SU-DHL-6 (cell line): ENCODE data around the gene MYH16.

Experiments used
- H2AFZ ChIP-seq: fragments of 200-600 bp; sonication (generic); 2 replicates; pipeline ENCODE4 v1.6.1; 2014; ENCODE audit warnings: low read depth, mild to moderate bottlenecking, moderate library complexity, mixed read lengths, antibody characterized with exemption, low read length; ENCODE audit not compliant: severe bottlenecking
- H3F3A ChIP-seq: fragments of 200-600 bp; shearing (Covaris generic); 2 replicates; pipeline ENCODE4 v1.6.0; 2016; ENCODE audit warnings: antibody characterized with exemption, mild to moderate bottlenecking; ENCODE audit not compliant: insufficient read depth
- H3K27ac ChIP-seq: fragments of 200-600 bp; sonication (generic); 2 replicates; pipeline ENCODE4 v1.5.1; 2016; ENCODE audit warnings: low read depth, mild to moderate bottlenecking, low read length, moderate library complexity, mixed read lengths
- H3K27me3 ChIP-seq: fragments of 200-600 bp; sonication (generic), shearing (Covaris generic); 2 replicates; pipeline ENCODE4 v1.6.0; 2014; ENCODE audit warnings: mild to moderate bottlenecking, low read length
- H3K36me3 ChIP-seq: fragments of 200-600 bp; sonication (generic); 2 replicates; pipeline ENCODE4 v1.6.1; 2014; ENCODE audit warnings: mild to moderate bottlenecking, low read length, mixed read lengths
- H3K4me2 ChIP-seq: fragments of 300-600, 200-600 bp; shearing (Covaris generic), sonication (generic); 2 replicates; pipeline ENCODE4 v1.6.0; 2014; ENCODE audit warnings: low read length, low read depth, mild to moderate bottlenecking; ENCODE audit not compliant: poor library complexity, severe bottlenecking
- H3K4me3 ChIP-seq: fragments of 200-600 bp; sonication (generic); 2 replicates; pipeline ENCODE4 v1.5.1; 2014; ENCODE audit warnings: antibody characterized with exemption, low read length, mild to moderate bottlenecking, mixed read lengths; ENCODE audit not compliant: insufficient read depth, poor library complexity, severe bottlenecking
- H3K79me2 ChIP-seq: fragments of 200-600 bp; sonication (generic); 2 replicates; pipeline ENCODE4 v1.6.1; 2014; ENCODE audit warnings: mild to moderate bottlenecking, low read length, moderate library complexity; ENCODE audit not compliant: insufficient read depth
- H3K9ac ChIP-seq: fragments of 200-600 bp; sonication (generic); 2 replicates; pipeline ENCODE4 v1.7.0; 2014; ENCODE audit warnings: mild to moderate bottlenecking, low read length
- H3K9me2 ChIP-seq: fragments of 200-600 bp; sonication (generic); replicated peaks from 2 replicates; pipeline ENCODE4 v1.6.1; 2014; ENCODE audit warnings: low read length; ENCODE audit not compliant: insufficient read depth
- H3K9me3 ChIP-seq: fragments of 200-600 bp; sonication (generic); 2 replicates; pipeline ENCODE4 v1.6.1; 2014; ENCODE audit warnings: low read length, mixed read lengths; ENCODE audit not compliant: insufficient read depth
- H4K20me1 ChIP-seq: fragments of 200-600 bp; sonication (generic); 2 replicates; pipeline ENCODE4 v1.6.1; 2014; ENCODE audit warnings: low read depth, mild to moderate bottlenecking, antibody characterized with exemption, low read length, moderate library complexity, mixed read lengths
- EZH2phosphoT487 ChIP-seq: fragments of 200-600 bp; sonication (generic), shearing (Covaris generic); conservative IDR thresholded peaks from 2 replicates; pipeline ENCODE4 v1.6.1; 2018; ENCODE audit warnings: mild to moderate bottlenecking, antibody characterized with exemption, low read length, moderate library complexity, mixed read lengths
- TF ChIP-seq, protein P1 (sequence below): fragments of 200-600 bp; sonication (generic); IDR thresholded peaks from one replicate; pipeline ENCODE4 v1.5.1; 2017; ENCODE audit warnings: antibody characterized with exemption, mild to moderate bottlenecking, low read length, moderate library complexity; ENCODE audit not compliant: insufficient read depth, poor library complexity, severe bottlenecking

Gene MYH16

DNA sequence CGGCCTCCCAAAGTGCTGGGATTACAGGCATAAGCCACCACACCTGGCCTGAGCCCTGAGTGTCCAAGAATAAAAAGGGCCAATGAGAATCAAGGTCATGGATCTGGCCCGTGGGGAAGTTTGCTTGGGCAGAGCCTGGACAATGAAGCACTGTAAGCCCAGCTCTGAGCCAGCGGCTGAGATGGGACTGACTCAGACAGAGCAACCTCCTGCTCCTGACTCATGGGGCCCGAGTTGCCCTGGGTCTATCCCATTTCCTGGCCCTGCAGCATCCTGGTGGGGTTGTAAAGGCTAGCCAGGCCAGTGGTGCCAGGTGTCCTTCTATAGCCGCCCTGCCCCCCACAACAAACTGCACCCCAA lies 5.2 kb upstream of the MYH16 start:
- no peaks in the 10 kb centered on the region for H4K20me1 ChIP-seq
- TF ChIP-seq EZH2phosphoT487, result no peak
- TF ChIP-seq, protein P1, sequence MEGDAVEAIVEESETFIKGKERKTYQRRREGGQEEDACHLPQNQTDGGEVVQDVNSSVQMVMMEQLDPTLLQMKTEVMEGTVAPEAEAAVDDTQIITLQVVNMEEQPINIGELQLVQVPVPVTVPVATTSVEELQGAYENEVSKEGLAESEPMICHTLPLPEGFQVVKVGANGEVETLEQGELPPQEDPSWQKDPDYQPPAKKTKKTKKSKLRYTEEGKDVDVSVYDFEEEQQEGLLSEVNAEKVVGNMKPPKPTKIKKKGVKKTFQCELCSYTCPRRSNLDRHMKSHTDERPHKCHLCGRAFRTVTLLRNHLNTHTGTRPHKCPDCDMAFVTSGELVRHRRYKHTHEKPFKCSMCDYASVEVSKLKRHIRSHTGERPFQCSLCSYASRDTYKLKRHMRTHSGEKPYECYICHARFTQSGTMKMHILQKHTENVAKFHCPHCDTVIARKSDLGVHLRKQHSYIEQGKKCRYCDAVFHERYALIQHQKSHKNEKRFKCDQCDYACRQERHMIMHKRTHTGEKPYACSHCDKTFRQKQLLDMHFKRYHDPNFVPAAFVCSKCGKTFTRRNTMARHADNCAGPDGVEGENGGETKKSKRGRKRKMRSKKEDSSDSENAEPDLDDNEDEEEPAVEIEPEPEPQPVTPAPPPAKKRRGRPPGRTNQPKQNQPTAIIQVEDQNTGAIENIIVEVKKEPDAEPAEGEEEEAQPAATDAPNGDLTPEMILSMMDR, result no peak
- no peak overlapping the region for H3K4me2 ChIP-seq
- no peaks in the 10 kb centered on the region for H3F3A ChIP-seq
- no peaks in the 10 kb centered on the region for H3K79me2 ChIP-seq
- no peaks in the 10 kb centered on the region for H3K27me3 ChIP-seq
- no peak overlapping the region for H3K27ac ChIP-seq
- no peak overlapping the region for H3K4me3 ChIP-seq
- no peaks in the 10 kb centered on the region for H3K9me3 ChIP-seq
- H3K9ac ChIP-seq, result no peak overlapping the region
- no peak overlapping the region for H2AFZ ChIP-seq
- H3K36me3 ChIP-seq, result no peaks in the 10 kb centered on the region
- H3K9me2 ChIP-seq, result no peaks in the 10 kb centered on the region

DNA sequence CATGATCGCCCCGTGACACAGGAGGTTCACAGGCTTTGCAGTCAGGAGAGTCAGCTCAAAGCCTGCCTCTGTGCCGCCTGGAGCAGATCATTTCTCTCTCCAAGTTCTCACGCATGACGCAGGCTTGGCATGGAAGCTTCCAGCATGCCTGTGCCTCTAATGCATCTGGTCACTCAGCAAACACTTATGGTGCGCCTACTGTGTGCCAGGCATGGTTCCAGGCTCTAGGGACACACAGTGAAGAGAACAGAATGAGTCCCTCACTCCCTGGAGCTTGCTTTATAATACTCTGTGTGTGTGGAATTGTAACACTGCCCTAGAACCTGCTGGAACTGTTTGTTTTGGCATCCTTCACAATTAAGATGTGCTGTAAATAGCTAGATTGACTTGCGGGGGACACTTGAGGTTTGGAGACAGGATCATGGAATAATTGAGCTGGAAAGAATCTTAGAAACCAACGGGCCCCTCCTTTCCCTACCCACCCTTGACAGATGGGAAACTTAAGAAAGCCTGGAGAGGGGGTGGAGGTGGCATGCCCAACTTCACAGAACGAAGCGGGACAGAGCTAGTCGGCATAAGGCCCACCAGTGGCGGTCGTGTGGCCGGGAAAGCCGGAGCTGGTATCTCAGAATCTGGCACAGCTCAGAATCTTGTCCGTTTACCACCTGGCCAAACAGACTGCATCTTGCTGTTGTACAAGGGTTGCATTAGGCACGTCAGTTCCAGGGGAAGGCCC lies 4.6 kb upstream of the MYH16 start:
- H3K27ac ChIP-seq, result no peak overlapping the region
- no peaks in the 10 kb centered on the region for H3F3A ChIP-seq
- H3K79me2 ChIP-seq, result no peaks in the 10 kb centered on the region
- TF ChIP-seq, protein P1, result no peak
- no peak for TF ChIP-seq EZH2phosphoT487
- no peaks in the 10 kb centered on the region for H3K36me3 ChIP-seq
- no peaks in the 10 kb centered on the region for H3K27me3 ChIP-seq
- no peak overlapping the region for H3K4me3 ChIP-seq
- H3K4me2 ChIP-seq, result no peak overlapping the region
- H3K9me2 ChIP-seq, result no peaks in the 10 kb centered on the region
- no peak overlapping the region for H2AFZ ChIP-seq
- H3K9ac ChIP-seq, result no peak overlapping the region
- H3K9me3 ChIP-seq, result no peaks in the 10 kb centered on the region
- H4K20me1 ChIP-seq, result no peaks in the 10 kb centered on the region

DNA sequence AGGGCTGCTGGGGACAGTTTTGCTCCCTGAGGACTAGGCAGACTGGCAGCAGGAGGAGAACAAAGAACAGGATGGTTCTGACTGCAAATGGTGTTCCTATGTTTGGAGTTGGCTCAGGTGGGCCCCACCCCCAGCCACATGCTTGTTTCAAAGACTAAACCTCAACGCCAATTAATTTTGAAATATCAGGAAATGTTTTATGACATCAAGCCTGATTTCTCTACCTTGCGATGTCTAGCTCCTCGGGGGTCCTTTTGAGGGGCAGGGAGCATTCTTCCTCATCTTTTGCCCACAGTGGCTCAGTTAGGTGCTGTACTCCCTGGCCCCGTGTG lies 4.1 kb upstream of the MYH16 start:
- Histone ChIP-seq H3K4me3 (no peak overlapping the region), H4K20me1 (no peaks in the 10 kb centered on the region), H3K9me3 (no peaks in the 10 kb centered on the region), H3K27ac (no peak overlapping the region), H3K79me2 (no peaks in the 10 kb centered on the region), H3K4me2 (no peak overlapping the region), H2AFZ (no peak overlapping the region), H3K9me2 (no peaks in the 10 kb centered on the region), H3K27me3 (no peaks in the 10 kb centered on the region), H3K36me3 (no peaks in the 10 kb centered on the region), H3F3A (no peaks in the 10 kb centered on the region), H3K9ac (no peak overlapping the region)
- TF ChIP-seq EZH2phosphoT487, result no peak
- TF ChIP-seq, protein P1, result no peak
